ENCODE measurements around the gene PHF13.

The PHF13 gene

GRCh38 chr1:6602669-6603237, 10.8 kb upstream of the PHF13 start, which contains the start of gene KLHL21:
TSS of gene KLHL21 (minus strand) at chr1:6602869. CDS start at chr1:6602817, 52 bp downstream.
- DNase-seq: peak; percentile 54 to 88 (median 69)

GRCh38 chr1:6603238-6603914, 10.2 kb upstream of the PHF13 start:
- DNase-seq: peak in 2 of 4 experiments; percentile 27 to 55

- peak in 2 of 4 experiments; percentile 15 to 30 for DNase-seq
Observed at GRCh38 chr1:6603915-6604558, 9.5 kb upstream of the PHF13 start.

GRCh38 chr1:6612641-6613360, 730 bp upstream of the PHF13 start:
- DNase-seq: no peak

- peak in 2 of 4 experiments; percentile 37 to 48 for DNase-seq
Observed at GRCh38 chr1:6614019-6614928, 743 bp downstream of the PHF13 start.

GRCh38 chr1:6614929-6615785, 1.6 kb downstream of the PHF13 start:
- DNase-seq: no peak

GRCh38 chr1:6619045-6619444, 5.5 kb downstream of the PHF13 start:
- no peak for DNase-seq

GRCh38 chr1:6621429-6622391, 8.2 kb downstream of the PHF13 start:
- DNase-seq: no peak

- no peak for DNase-seq
Observed at GRCh38 chr1:6622396-6623152, 9.0 kb downstream of the PHF13 start.

GRCh38 chr1:6623269-6623965, 9.9 kb downstream of the PHF13 start:
- no peak for DNase-seq

- DNase-seq: peak; percentile 71 to 86 (median 78)
Observed at GRCh38 chr1:6624710-6625583, 11.4 kb downstream of the PHF13 start, which contains the start of gene THAP3. TSS of gene THAP3 (plus strand) at chr1:6624868. CDS start at chr1:6625219, 351 bp downstream.

GRCh38 chr1:6625584-6626149, 12.1 kb downstream of the PHF13 start:
- DNase-seq: no peak

GRCh38 chr1:6627031-6627430, 13.5 kb downstream of the PHF13 start:
- DNase-seq: no peak

- DNase-seq: no peak
Observed at GRCh38 chr1:6627841-6628545, 14.5 kb downstream of the PHF13 start.

GRCh38 chr1:6628971-6629479, 15.5 kb downstream of the PHF13 start:
- DNase-seq: no peak

GRCh38 chr1:6630027-6630426, 16.5 kb downstream of the PHF13 start:
- no peak for DNase-seq

Data from activated naive CD4-positive, alpha-beta T cell (primary cell).